ENCODE results near the gene TAF15. TPM values are rescaled to one million over a fixed set of nuclear protein-coding genes. Genes with fewer than 3 reads are reported as not detected.

The TAF15 gene
- total and polyA plus RNA-seq, 2 donors (not counting 1 experiment from before 2014, with no cell fraction given) = 51.0 to 246 TPM

GRCh38 chr17:35775039-35775438, 34.2 kb upstream of the TAF15 start:
- ATAC-seq (ENCODE audit: low read depth) (no peak), DNase-seq (no peak)
- no peak overlapping the region for H3K9ac ChIP-seq (ENCODE audit: low read length)
- Mint-ChIP-seq H3K27me3 (peaks cover 13% of the 10 kb centered on the region), H3K4me1 (no peaks in the 10 kb centered on the region), H3K27ac (no peak overlapping the region), H3K4me3 (no peak overlapping the region), H3K9me3 (ENCODE audit: insufficient read depth) (no peaks in the 10 kb centered on the region)
- 85% methylated on average over 4 of the region's 5 CpGs for WGBS (ENCODE audit: insufficient coverage)
- H3K4me2 ChIP-seq (replicated peaks; ENCODE audit: low read depth, low read length, poor library complexity, severe bottlenecking) = no peak overlapping the region
- H4K20me1 ChIP-seq (ENCODE audit: control insufficient read depth, insufficient read depth, low read length, poor library complexity, severe bottlenecking) = no peaks in the 10 kb centered on the region
- H3K4me3 ChIP-seq (ENCODE audit: control extremely low read depth in 1 of 5, extremely low read depth in 1 of 5, insufficient read depth in 1 of 5, low read depth in 2 of 5, low read length in 4 of 5) = no peak overlapping the region
- no peak overlapping the region for H3K27ac ChIP-seq (ENCODE audit: low read length in 2 of 2)
- H3K79me2 ChIP-seq (ENCODE audit: control insufficient read depth, insufficient read depth, low read length) = no peaks in the 10 kb centered on the region
- intact Hi-C loops (cut with micrococcal nuclease) = no loop called here
- H3K36me3 ChIP-seq (replicated peaks in 1 of 2; ENCODE audit: control extremely low read depth in 1 of 2, control insufficient read depth in 1 of 2, extremely low read depth in 1 of 2, insufficient read depth in 2 of 2, low read length in 1 of 2) = no peaks in the 10 kb centered on the region
- ChIA-PET POLR2A (no interaction called here), CTCF (interaction anchor here (2.0 kb wide), 1 partner anchor 11 kb away, joined by 9 read pairs; no protein-coding TSS in a partner anchor)
- H2AFZ ChIP-seq (ENCODE audit: insufficient read depth, low read depth, low read length, poor library complexity, severe bottlenecking) = no peak overlapping the region
- H3K9me3 ChIP-seq (ENCODE audit: control extremely low read depth in 1 of 3, control insufficient read depth in 2 of 3, insufficient read depth in 1 of 3, low read length in 2 of 3) = peaks cover 0 to 3% (median 0%) of the 10 kb centered on the region in 3 donors
- no peaks in the 10 kb centered on the region for H3K4me1 ChIP-seq (ENCODE audit: control insufficient read depth in 2 of 2, insufficient read depth in 2 of 2, low read length in 2 of 2)
- TF ChIP-seq EZH2 (IDR thresholded peaks at IDR 0.05; ENCODE audit: borderline replicate concordance, insufficient read depth, low read depth, low read length, poor library complexity, severe bottlenecking) (no peak), CTCF (IDR thresholded peaks at IDR 0.05) (no peak)
- H3K27me3 ChIP-seq (replicated peaks in 1 of 4; ENCODE audit: control extremely low read depth in 1 of 4, control insufficient read depth in 3 of 4, insufficient read depth in 4 of 4, low read length in 3 of 4) = peaks cover 0 to 5% (median under 1%) of the 10 kb centered on the region in 4 experiments

GRCh38 chr17:35775583-35775982, 33.7 kb upstream of the TAF15 start:
- ChIA-PET POLR2A (interaction anchor here (0.6 kb wide), 1 partner anchor 29 kb away, joined by 6 read pairs; no protein-coding TSS in a partner anchor), CTCF (interaction anchor here (2.0 kb wide), 1 partner anchor 11 kb away, joined by 9 read pairs; no protein-coding TSS in a partner anchor)
- DNase-seq = no peak
- no peaks in the 10 kb centered on the region for H4K20me1 ChIP-seq (ENCODE audit: control insufficient read depth, insufficient read depth, low read length, poor library complexity, severe bottlenecking)
- Mint-ChIP-seq H3K4me3 (no peak overlapping the region), H3K9me3 (ENCODE audit: insufficient read depth) (no peaks in the 10 kb centered on the region), H3K4me1 (no peaks in the 10 kb centered on the region), H3K27ac (no peak overlapping the region), H3K27me3 (peaks cover 10% of the 10 kb centered on the region)
- no peak for ATAC-seq (ENCODE audit: low read depth)
- WGBS (ENCODE audit: insufficient coverage) = 50% methylated on average over 2 of the region's 6 CpGs
- no peaks in the 10 kb centered on the region for H3K4me1 ChIP-seq (ENCODE audit: control insufficient read depth in 2 of 2, insufficient read depth in 2 of 2, low read length in 2 of 2)
- no peak overlapping the region for H3K4me2 ChIP-seq (replicated peaks; ENCODE audit: low read depth, low read length, poor library complexity, severe bottlenecking)
- intact Hi-C loops (cut with micrococcal nuclease) = no loop called here
- H3K36me3 ChIP-seq (replicated peaks in 1 of 2; ENCODE audit: control extremely low read depth in 1 of 2, control insufficient read depth in 1 of 2, extremely low read depth in 1 of 2, insufficient read depth in 2 of 2, low read length in 1 of 2) = no peaks in the 10 kb centered on the region
- no peaks in the 10 kb centered on the region for H3K79me2 ChIP-seq (ENCODE audit: control insufficient read depth, insufficient read depth, low read length)
- no peak overlapping the region for H2AFZ ChIP-seq (ENCODE audit: insufficient read depth, low read depth, low read length, poor library complexity, severe bottlenecking)
- H3K9ac ChIP-seq (ENCODE audit: low read length) = no peak overlapping the region
- no peaks in the 10 kb centered on the region for H3K9me3 ChIP-seq (ENCODE audit: control extremely low read depth in 1 of 3, control insufficient read depth in 2 of 3, insufficient read depth in 1 of 3, low read length in 2 of 3)
- no peak for TF ChIP-seq CTCF (IDR thresholded peaks at IDR 0.05)
- TF ChIP-seq EZH2 (IDR thresholded peaks at IDR 0.05; ENCODE audit: borderline replicate concordance, insufficient read depth, low read depth, low read length, poor library complexity, severe bottlenecking) = no peak
- no peak overlapping the region for H3K4me3 ChIP-seq (ENCODE audit: control extremely low read depth in 1 of 5, extremely low read depth in 1 of 5, insufficient read depth in 1 of 5, low read depth in 2 of 5, low read length in 4 of 5)
- H3K27ac ChIP-seq (ENCODE audit: low read length in 2 of 2) = no peak overlapping the region
- H3K27me3 ChIP-seq (replicated peaks in 1 of 4; ENCODE audit: control extremely low read depth in 1 of 4, control insufficient read depth in 3 of 4, insufficient read depth in 4 of 4, low read length in 3 of 4) = peaks cover 0 to 5% (median under 1%) of the 10 kb centered on the region in 4 experiments

Data from B cell (primary cell).